Measurements from ENCODE around the gene SFTA2.
"Not testable (repeated sequence)": the region's sequence is repeated elsewhere in the genome, so short reads cannot be mapped to it uniquely, and the experiment has no call there.

GRCh38 chr6:30924040-30924627 is 7.8 kb downstream of the SFTA2 start:
- not testable (repeated sequence) for TF ChIP-seq CTCF, POLR2A (IDR thresholded peaks at IDR 0.05)
